Measurements from ENCODE around the gene MAML2. TPM values are rescaled to one million over a fixed set of nuclear protein-coding genes. Genes with fewer than 3 reads are reported as not detected.
A peak's percentile ranks its signal among the peaks of the same experiment; 100 is the strongest.

MAML2 gene
- polyA plus RNA-seq, 10 donors = 4.5 to 8.9 (median 6.0) TPM

DNA sequence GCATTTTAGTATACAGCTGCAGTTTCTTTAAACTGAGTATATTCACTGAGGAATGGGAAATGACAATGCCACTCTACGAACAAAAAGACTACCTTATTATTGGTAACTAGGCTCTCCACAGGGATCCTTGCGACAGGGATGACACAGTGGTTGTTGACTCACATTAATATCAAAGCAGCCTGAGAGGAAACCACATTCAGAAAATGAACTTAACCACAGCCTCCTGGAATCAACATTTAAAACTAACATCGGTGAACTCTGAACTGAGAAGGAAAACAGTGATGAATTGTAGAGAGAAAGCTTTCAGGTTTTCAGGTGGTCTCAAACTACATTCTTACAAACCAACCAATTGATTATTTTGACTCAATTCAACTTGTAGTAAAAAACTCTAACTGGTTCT, 328.8 kb downstream of the MAML2 start:
- DNase-seq = no peak

DNA sequence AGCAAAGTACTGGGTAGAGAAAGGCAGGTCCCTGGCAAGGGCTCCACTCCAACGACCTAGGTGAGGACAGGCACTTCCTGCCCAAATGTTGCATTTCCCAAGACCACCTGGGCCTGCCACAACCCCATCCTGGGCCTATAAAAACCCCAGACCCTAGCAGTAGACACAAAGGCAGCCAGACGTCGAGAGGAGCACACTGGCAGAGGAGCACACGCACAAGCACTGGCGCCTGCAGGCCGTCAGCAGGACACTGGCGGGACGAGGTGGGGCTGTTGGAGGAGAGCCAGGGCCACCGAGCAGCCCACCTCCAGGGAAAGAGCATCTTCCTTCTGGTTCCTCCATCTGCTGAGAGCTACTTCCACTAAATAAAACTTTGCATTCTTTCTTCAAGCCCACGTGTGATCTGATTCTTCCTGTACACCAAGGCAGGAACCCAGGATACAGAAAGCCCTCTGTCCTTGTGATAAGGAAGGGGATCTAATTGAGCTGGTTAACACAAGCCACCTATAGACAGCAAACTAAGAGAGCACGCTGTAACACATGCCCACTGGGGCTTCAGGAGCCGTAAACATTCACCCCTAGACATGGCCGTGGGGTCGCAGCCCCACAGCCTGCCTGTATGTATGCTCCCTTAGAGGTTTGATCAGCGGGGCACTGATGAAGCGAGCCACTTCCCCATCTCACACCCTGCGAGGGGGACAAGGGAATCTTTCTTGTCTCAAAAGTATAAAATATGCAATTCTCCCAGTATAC, 329.4 kb downstream of the MAML2 start:
- no peak for DNase-seq

DNA sequence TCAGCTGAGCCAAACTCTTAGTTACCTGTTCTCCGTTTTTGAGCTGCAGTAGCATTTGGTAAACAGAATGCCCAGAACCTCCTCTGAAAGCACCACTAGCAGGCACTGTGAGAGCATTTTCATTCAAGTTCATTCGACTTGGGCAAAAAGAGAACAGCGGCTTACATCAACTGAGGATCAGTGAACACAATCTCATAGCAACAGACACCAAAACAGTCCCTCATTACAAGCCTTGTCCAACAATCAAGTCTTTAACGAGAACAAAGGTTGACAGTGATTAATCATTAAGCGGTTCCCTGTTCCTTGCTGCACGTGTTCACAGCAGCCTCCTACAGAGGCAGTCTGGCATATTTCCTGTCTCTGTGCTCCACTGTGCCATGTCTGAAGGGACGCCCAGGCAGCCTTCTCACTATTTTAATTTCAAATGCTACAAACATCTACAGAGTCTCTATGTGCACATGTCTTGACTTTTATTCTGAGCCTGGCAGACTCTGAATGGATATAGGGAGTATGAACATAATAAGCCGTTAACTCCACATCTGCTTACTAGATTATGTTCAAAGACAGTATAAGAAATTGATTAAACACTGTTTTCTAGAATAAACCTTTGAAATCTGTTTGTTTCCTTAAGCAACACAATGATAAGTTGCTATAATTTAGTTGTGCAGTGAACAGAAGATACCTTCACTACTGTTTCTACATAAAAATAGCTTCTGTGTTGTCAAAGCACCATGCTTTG, 330.7 kb downstream of the MAML2 start:
- peak; percentile 62 to 85 (median 71) for DNase-seq

DNA sequence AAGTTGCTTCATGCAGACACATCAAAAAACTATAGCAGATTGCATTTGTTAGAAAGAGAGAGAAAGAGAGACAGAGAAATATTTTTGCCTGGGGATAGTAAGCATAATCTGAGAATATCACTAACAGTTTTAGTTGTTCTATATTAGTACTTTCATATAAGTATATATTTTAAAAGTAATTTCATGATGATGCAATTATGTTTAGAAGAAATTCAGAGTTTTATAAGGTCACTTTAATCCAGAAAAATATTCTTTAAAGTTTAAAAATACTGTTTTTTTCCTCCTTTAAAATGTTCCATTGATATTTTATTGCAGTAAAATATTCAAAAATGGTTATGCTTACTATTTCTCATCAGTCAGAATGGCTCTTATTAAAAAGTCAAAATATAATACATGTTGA, 332.3 kb downstream of the MAML2 start:
- DNase-seq = no peak

DNA sequence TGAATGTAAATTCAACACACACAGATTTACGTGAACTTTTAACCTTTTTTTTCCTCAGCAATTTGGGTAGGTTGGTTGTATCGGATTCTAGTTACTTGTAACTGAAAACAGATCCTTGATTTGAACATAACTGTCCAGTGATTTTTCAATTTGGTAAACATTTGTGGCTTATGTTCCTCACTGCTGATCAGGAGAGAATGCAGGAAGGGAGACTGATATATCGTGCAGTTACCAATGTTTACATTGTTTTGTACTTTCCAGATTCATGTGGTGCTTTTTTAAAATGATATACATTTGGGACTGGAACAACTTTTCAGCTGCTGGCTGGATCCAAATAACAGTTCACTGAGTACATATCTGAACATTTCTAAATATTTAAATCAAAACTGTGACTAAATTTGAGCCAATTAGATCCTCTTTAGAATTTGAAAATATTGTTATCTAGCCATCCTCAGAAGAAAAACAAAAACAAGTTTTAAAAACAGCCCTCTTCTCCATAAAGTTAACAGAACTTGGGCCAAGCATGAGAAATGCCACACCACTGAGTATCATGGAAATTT, 334.8 kb downstream of the MAML2 start:
- peak in 1 of 3 donors; percentile 46 for DNase-seq

DNA sequence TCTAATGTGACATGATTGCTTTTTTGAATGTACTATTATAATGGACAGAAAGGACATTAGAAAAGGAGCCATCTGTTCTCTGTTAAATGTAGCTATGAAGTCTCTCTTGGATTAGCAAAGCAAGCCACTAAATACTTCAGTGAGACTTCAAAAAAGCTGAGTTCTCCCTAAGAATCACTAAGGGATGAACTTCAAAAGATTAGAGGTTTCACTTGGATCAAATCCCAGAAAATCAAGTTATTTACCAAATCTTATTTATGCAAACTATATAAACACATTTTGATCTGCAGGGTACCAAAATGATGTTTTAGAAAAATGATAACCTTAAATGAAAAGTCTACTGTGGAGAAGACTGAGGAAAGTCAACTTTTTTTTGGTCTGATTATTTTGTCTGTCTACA, 337.0 kb downstream of the MAML2 start:
- no peak for DNase-seq

DNA sequence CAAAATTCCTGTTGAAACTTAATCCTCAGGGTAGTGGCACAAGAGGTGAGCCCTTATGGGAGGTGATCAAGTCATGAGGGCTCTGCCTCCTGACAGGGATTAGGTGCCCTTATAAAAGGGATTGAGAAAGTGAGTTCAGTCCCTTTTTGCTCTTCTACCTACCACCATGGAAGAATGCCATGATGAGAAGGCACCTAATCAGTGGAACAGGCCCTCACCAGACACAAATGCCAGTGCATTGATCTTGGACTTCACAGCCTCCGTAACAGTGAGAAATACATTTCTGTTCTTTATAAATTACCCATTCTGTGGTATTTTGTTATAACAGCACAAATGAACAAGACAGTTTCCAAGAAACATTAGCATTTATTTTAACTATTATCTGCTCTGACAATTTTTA, 338.1 kb downstream of the MAML2 start:
- no peak for DNase-seq

DNA sequence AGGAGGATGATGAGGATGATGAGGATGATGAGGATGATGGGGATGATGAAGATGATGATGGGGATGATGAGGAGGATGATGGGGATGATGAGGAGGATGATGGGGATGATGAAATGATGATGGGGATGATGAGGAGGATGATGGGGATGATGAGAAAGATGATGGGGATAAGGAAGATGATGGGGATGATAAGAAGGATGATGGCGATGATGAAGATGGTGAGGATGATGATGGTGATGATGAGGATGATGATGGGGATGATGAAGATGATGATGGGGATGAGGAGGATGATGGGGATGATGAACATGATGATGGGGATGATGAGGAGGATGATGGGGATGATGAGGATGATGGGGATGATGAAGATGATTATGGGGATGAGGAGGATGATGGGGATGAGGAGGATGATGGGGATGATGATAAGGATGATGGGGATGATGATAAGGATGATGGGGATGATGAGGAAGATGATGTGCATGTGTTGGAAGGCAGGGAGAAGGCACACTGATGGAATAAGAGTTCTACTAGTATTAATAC, 340.2 kb downstream of the MAML2 start:
- no peak for DNase-seq

DNA sequence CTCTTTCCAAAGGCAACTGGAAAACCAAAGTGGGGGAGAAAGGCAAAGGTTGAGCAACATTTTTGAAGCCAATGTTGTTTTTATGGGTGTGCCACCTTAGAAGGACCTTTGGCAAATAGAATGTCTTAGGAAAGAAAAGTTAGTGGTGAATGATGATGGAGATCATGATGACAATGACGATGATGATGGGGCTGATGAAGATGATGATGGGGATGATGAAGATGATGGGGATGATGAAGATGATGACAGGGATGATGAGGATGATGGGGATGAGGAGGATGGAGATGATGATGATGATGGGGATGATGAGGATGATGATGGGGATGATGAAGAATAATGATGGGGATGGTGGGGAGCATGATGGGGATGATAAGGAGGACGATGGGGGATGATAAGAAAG, 340.7 kb downstream of the MAML2 start:
- DNase-seq = no peak

DNA sequence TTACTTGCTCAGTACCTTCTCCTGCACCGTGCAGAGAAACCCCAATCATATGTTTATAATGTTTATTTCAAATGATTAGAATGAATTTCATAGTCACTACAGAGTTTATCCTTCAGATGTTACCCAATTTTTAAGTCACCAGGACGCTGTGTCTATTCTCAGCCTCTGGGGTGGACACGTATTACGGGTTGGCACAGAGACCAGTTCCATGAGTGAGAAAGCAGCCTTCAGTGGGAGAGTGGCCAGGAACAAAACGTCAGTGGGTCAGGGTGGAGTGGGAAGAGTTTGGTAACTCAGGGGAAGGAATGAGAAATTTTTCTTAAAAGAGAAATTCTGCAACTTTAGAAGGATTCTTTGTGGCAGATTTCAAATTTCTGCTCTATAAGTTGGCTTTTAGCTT, 342.0 kb downstream of the MAML2 start:
- peak in 2 of 3 donors; percentile 69 to 74 for DNase-seq

DNA sequence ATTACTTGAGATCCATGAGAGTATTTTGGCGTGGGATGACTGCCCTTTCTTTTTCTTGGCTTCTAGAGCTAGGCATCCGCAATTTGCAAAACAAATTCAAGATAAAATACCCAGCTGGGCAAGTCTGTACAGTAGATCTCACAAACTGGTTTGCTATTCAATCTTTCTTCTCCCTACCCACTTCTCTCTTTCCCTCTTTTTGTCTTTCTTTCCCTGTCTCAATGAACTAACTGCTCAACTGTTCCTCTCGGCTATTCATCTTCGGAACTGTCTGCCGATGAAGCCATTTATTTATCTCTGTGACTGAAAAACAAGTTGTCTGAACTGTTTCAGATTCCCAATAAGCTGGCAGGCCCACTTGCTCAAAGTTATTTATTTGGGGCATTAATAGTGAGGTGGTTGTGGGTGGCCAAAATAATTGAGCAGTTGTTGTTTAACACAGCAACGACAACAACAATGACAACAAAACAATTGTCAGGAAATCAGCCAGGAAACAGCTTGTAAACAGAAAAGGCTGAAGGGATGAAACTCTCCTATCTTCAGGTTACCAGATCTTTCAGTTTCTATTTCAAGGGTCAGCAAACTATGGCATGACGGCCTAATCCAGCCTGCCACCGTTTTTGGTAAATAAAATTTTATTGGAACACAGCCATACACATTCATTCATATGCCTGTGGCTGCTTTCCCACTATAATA, 343.1 kb downstream of the MAML2 start:
- no peak for DNase-seq

DNA sequence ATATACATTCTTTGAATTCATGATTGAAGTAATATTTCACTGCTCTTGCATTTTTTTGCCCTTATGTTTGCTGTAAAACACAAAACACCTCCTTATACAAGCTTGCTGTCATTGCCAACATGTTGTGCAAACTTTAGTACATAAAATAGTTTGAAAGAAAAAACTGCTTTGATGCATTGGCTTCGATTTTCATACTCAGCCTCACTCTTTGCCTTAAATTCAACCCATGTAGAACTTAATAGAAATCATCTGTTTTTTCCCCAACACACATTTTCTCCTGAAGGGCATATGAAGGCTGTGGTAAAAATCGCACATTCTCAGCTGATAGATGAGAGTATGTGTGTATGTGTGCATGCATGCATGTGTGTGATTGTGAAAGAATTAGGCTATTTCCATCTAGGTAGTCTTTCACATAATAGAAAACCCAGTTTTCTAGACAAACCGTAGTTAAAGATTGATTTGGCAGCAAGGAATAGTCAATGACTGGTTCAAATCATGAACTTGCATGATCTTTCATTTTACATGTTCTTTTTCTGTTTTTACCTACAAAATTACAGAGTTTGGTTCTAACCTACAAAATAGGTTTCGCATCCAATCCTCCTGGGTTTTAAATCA, 346.3 kb downstream of the MAML2 start:
- no peak for DNase-seq

DNA sequence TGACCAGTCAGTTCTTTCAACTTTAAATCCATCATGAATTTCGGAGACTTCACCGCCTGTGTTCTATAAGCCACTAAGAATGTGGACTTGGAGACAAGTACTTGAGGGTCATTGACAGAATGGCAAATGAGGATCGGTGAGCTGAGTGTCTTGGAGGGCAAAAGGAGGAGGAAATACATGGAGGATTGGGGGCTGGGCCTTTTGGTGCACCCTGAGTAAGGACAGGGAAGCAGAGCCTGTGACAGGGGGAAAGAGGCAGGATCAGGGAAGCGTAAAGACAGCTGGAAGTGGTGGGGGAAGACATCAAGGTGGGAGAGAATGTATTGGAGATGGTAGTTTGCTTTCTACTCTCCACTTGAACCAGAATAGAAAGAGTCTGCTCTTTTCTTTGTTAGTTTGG, 348.7 kb downstream of the MAML2 start:
- DNase-seq = no peak

DNA sequence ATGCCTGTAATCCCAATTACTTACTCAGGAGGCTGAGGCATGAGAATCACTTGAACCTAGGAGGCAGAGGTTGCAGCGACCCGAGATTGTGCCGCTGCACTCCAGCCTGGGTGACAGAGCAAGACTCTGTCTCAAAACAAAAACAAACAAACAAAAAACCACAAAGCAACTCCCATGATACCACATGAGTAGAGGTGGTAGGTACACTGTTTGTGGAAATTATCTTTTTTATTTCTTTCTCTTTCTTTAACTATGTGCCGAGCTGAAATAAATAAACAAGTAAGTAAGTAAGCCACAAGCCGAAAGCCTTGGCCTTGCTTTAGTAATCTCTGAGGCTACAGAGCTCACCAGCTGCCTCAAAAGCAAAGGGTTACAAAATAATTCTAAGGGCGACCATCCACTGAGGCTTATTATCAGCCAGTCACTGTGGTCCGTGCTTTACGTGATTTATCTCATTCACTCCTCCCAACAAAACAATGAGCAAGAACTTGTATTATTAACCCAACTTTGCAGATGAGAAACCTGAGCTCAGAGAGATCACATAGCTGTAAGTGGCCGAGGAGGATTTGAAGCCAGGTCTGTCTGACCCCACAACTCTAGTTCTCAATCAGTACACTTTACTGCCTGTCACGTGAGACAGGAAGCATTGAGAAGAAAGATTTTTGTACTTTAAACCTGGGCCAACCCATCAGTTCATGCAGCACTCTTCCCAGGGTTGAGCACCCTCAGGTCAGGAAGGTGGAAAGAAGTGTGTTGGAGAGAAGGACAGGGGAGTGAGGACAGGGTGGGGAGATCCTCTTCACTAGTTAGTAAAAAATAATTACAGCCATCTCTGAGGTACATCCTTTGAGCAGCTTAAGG, 349.3 kb downstream of the MAML2 start:
- no peak for DNase-seq

DNA sequence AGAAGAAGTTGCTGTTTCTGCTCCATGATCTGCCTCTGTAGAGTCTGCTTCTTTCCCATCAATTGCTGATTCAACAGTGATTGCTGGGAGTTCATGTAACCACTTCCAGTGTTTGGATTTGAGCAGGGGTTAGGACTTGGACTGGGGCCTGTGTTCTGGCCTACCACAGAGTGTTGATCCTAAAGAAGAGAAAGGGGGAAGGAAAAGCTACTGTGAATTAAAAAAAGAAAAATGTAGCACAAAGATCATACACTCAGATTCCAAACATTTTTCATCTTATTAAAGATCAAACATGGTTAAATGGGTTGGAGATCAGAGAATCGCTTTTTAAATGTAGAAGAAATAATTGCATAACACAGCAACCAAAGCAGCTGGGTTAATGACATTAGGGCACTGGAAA, 351.4 kb downstream of the MAML2 start:
- peak in 1 of 3 donors; percentile 14 for DNase-seq

DNA sequence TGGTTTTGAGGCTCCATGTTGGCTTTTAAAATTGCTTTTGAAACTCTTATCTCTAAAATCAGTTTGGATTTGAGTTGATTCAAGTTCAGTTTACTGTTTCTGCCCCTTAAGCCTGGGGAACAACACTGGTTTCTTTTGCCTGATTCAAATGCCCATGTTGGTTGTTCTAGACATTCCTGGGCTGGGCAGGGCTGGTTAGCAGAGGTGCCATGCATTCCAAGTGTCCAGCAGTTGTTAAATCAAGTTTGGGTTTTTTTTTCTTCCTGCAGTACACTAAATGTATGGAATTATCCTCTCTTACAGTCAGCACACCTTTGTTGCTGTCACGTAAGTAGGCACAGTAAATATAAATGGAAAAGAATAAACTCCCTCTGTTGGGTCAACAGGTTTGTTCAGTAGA, 351.9 kb downstream of the MAML2 start:
- no peak for DNase-seq

DNA sequence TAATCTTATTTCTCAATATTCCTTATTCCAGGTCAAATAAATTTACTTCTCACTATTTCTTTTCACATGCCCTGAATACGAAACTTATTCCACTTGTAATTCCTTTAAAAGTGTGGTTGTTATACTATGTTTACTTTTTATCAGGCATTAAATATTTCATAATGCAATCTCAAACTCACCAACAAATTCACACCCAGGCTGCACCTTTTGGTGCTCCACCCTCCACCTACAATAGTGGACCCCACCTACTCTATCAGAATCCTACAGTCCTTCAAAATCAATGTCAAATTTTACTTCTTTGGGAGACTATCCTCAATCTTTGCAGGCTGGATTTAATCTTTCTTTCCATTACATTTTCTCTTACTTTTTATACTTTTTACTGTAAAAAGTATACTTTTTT, 353.2 kb downstream of the MAML2 start:
- DNase-seq = no peak

DNA sequence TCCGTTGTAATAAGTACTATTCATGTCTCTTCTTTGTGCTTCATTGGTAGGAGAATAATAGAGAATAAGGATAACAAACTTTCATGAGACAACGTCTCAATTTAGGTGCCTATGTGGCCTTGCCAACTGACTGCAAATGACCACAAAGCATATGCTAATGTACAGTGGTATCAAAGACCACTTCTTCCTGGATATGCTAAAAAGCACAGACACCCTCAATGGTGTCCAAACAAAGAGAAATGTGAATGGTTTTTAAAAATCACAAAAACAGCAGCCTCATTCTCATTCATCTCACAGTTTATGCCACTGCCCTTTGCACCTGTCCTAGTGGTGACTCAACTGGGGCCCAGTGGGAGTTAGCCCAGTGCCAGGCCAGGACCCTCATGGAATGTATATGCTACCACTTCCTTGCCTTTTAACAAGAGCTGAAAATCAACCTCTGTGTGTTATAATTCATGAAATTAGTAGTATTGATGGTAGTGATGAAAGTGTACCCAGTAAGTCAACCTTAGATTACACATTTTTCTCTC, 353.9 kb downstream of the MAML2 start:
- no peak for DNase-seq

DNA sequence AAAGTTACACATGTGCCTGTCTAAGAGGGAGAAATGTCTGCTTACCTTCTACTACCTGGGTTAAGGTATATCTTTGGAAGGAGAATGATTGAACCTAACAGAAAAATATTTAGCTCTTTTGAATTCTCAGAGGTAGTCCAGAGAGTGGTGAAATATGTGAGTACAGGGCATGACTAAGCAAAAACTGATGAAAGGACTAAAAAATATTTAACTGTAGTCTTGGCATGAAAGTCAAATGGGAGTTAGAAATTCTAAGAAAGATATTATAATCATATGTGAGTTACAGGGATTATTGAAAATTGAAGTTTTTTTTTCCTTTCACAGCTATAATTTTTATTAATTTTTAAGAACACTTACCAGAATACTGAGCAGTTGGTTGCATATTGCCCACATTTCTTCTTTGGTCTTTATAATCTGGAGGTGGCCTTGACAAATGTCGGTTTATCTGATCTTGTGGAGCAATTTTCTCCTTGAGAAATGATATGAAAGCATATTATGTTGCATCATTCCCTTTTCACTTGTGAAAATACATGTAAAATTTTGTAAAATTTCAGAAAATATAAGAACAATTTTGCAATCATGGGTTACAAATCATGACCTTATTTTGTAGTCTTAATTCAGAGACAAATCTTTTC, 357.7 kb downstream of the MAML2 start:
- no peak for DNase-seq

DNA sequence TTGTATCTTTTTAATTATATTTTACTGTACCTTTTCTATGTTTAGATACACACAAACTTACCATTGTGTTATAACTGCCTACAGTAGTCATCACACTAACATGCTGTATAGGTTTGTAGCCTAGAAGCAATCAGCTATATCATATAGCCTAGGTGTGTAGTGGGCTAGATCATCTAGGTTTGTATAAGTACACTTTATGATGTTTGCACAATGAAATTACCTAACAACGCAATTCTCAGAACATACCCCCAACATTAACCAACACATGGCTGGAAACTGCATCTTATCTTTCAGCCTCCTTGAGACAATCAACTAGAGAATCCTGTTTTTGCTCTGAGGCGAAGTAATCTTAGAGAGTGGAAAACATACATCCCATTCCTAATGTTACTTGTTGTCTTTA, 358.9 kb downstream of the MAML2 start:
- DNase-seq = no peak
